SK-N-SH (cell line): Measurements from ENCODE around the gene THUMPD3. TPM values are rescaled to one million over a fixed set of nuclear protein-coding genes. Genes with fewer than 3 reads are reported as not detected.

Source experiments
- EP300 ChIP-seq, 2 experiments: IDR thresholded peaks; 2 replicates each; pipeline versions ENCODE4 v1.4.0 to v1.6.1; 2012; ENCODE audit warnings: borderline replicate concordance in 1 of 2, low read depth in 1 of 2, low read length in 1 of 2
- FOSL2 ChIP-seq: IDR thresholded peaks from 2 replicates; pipeline ENCODE4 v1.4.0; 2012; ENCODE audit warnings: low read depth, mild to moderate bottlenecking, moderate library complexity, borderline replicate concordance
- FOXJ3 ChIP-seq: sonication (generic); formaldehyde crosslinking; IDR thresholded peaks from 2 replicates; pipeline ENCODE4 v1.5.1; 2020; ENCODE audit warnings: mild to moderate bottlenecking, missing genetic modification reagents
- GABPA ChIP-seq: IDR thresholded peaks from 2 replicates; pipeline ENCODE4 v1.4.0; 2012; ENCODE audit warnings: low read depth, mild to moderate bottlenecking
- IRF3 ChIP-seq: fragments of 150-350 bp; IDR thresholded peaks from 2 replicates; pipeline ENCODE4 v1.6.1; 2016; ENCODE audit warnings: mild to moderate bottlenecking, low read depth, low read length
- MEF2A ChIP-seq: IDR thresholded peaks from 2 replicates; pipeline ENCODE4 v1.4.0; 2012; ENCODE audit warnings: low read depth, borderline replicate concordance
- MXI1 ChIP-seq: IDR thresholded peaks from 2 replicates; pipeline ENCODE4 v1.6.1; 2012; ENCODE audit warnings: mild to moderate bottlenecking, low read depth, low read length, improper control_type of control experiment
- NFIC ChIP-seq: IDR thresholded peaks from 2 replicates; pipeline ENCODE4 v1.4.0; 2012; ENCODE audit warnings: borderline replicate concordance
- RAD21 ChIP-seq: IDR thresholded peaks from 2 replicates; pipeline ENCODE4 v1.6.1; 2012; ENCODE audit warnings: mild to moderate bottlenecking, low read length
- RCOR1 ChIP-seq: fragments of 150-350 bp; IDR thresholded peaks from 2 replicates; pipeline ENCODE4 v1.6.1; 2017; ENCODE audit warnings: antibody characterized with exemption, low read length
- RFX5 ChIP-seq: IDR thresholded peaks from 2 replicates; pipeline ENCODE4 v1.6.1; 2012; ENCODE audit warnings: mild to moderate bottlenecking, improper control_type of control experiment, low read length
- SMC3 ChIP-seq: IDR thresholded peaks from 2 replicates; pipeline ENCODE4 v1.6.1; 2012; ENCODE audit warnings: low read depth, low read length, improper control_type of control experiment
- TCF12 ChIP-seq: IDR thresholded peaks from 2 replicates; pipeline ENCODE4 v1.4.0; 2012
- USF1 ChIP-seq: IDR thresholded peaks from 2 replicates; pipeline ENCODE4 v1.4.0; 2012; ENCODE audit warnings: low read depth, borderline replicate concordance
- YY1 ChIP-seq: IDR thresholded peaks from 2 replicates; pipeline ENCODE4 v1.4.0; 2012; ENCODE audit warnings: low read depth, mild to moderate bottlenecking
- ZBTB33 ChIP-seq: IDR thresholded peaks from 2 replicates; pipeline ENCODE4 v1.4.0; 2012; ENCODE audit warnings: low read depth, borderline replicate concordance
- polyA plus RNA-seq, 3 experiments: library from polyadenylated mRNA; depleted of rRNA; stranded (reverse); fragments of >200 nt; gene quantifications; 2 replicates each; pipeline ENCODE4 v1.2.3, GENCODE V29; 2012
- TF ChIP-seq, protein P1 (sequence below): fragments of 200-600 bp; sonication (generic); IDR thresholded peaks from 2 replicates; pipeline ENCODE4 v1.6.1; 2017; ENCODE audit warnings: antibody characterized with exemption, mild to moderate bottlenecking, moderate library complexity
- TF ChIP-seq, protein P2 (sequence below): IDR thresholded peaks from 2 replicates; pipeline ENCODE4 v1.4.0; 2012; ENCODE audit warnings: low read depth

Gene THUMPD3
- polyA plus RNA-seq, 1 of the 3 experiments (the other 2 are of a cell fraction): 27.1 TPM

GRCh38 chr3:9422712-9423424 is 60.0 kb downstream of the THUMPD3 start (continued):
- 0 out of 2 replicates have a peak, but pooled peaks have one; percentile 8 for TF ChIP-seq ZBTB33
- no peak for TF ChIP-seq USF1
- TF ChIP-seq RCOR1: peak; percentile 58
- TF ChIP-seq RFX5: no peak
- TF ChIP-seq NFIC: peak; percentile 95
- peak; percentile 86 for TF ChIP-seq TCF12
- peak; percentile 53 to 72; a peak in 3 of 4 replicates for TF ChIP-seq EP300 (IDR thresholded peaks at IDR 0.05; ENCODE audit: borderline replicate concordance in 1 of 2, low read depth in 1 of 2, low read length in 1 of 2)
- TF ChIP-seq RAD21: peak; percentile 72
- TF ChIP-seq YY1: no peak; the same call in 1 of the 2 replicates
- no peak for TF ChIP-seq IRF3
- no peak for TF ChIP-seq GABPA
- peak; percentile 36; the same call in 1 of the 2 replicates for TF ChIP-seq FOSL2
- TF ChIP-seq, protein P1, sequence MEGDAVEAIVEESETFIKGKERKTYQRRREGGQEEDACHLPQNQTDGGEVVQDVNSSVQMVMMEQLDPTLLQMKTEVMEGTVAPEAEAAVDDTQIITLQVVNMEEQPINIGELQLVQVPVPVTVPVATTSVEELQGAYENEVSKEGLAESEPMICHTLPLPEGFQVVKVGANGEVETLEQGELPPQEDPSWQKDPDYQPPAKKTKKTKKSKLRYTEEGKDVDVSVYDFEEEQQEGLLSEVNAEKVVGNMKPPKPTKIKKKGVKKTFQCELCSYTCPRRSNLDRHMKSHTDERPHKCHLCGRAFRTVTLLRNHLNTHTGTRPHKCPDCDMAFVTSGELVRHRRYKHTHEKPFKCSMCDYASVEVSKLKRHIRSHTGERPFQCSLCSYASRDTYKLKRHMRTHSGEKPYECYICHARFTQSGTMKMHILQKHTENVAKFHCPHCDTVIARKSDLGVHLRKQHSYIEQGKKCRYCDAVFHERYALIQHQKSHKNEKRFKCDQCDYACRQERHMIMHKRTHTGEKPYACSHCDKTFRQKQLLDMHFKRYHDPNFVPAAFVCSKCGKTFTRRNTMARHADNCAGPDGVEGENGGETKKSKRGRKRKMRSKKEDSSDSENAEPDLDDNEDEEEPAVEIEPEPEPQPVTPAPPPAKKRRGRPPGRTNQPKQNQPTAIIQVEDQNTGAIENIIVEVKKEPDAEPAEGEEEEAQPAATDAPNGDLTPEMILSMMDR: peak; percentile 77
- TF ChIP-seq, protein P2, sequence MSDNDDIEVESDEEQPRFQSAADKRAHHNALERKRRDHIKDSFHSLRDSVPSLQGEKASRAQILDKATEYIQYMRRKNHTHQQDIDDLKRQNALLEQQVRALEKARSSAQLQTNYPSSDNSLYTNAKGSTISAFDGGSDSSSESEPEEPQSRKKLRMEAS: peak; percentile 73; the same call in 1 of the 2 replicates
- peak; percentile 85 for TF ChIP-seq FOXJ3 (CRISPR knock-in tag)
- peak; percentile 71; the same call in 1 of the 2 replicates for TF ChIP-seq MXI1
- peak; percentile 42 for TF ChIP-seq SMC3
- TF ChIP-seq MEF2A: no peak
